B cell (primary cell): ENCODE results near the gene RPP14. TPM values are rescaled to one million over a fixed set of nuclear protein-coding genes. Genes with fewer than 3 reads are reported as not detected.

ENCODE experiments used
- ATAC-seq: fragments of 200-7000 bp; cut with Tn5 transposase; one replicate; pipeline ENCODE4 v1.10.0; 2021; ENCODE audit warnings: low read depth, mild to moderate bottlenecking, moderate number of reproducible peaks, moderate library complexity
- CTCF ChIA-PET: fragments of 350-600 bp; sonication (Branson Sonifier 250); formaldehyde crosslinking; loops from one replicate; lab custom pipeline; 2021; ENCODE audit warnings: antibody characterized with exemption, inconsistent platforms; lab: Charles Lee
- POLR2A ChIA-PET: fragments of 350-600 bp; sonication (Branson Sonifier 250); formaldehyde crosslinking; loops from one replicate; lab custom pipeline; 2021; ENCODE audit warnings: antibody characterized with exemption; lab: Charles Lee
- DNase-seq: peaks from one replicate; pipeline ENCODE4 v3.0.0; 2013
- H2AFZ ChIP-seq: 2 replicates; pipeline ENCODE4 v1.6.1; 2012; ENCODE audit warnings: mild to moderate bottlenecking, low read depth, low read length; ENCODE audit not compliant: insufficient read depth, poor library complexity, severe bottlenecking
- H3K27ac ChIP-seq, 2 donors: 1 replicate in 1 of 2; 2 replicates in 1 of 2; pipeline ENCODE4 v1.5.1; 2012 to 2013; ENCODE audit warnings: low read length in 2 of 2, mild to moderate bottlenecking in 2 of 2, moderate library complexity in 1 of 2
- H3K27me3 ChIP-seq, 4 experiments: fragments of 200-600 bp in 1 of 4; sonication (generic) in 1 of 4; replicated peaks in 1 of 4; 1 replicate in 2 of 4; 2 replicates in 2 of 4; pipeline versions ENCODE4 v1.6.1 to v1.7.0; 2013 to 2016; ENCODE audit warnings: low read length in 3 of 4, mild to moderate bottlenecking in 2 of 4, mixed read lengths in 1 of 4, moderate library complexity in 1 of 4; ENCODE audit not compliant: insufficient read depth in 4 of 4, control insufficient read depth in 3 of 4; ENCODE audit errors: control extremely low read depth in 1 of 4
- H3K36me3 ChIP-seq, 2 experiments: replicated peaks in 1 of 2; 1 replicate in 1 of 2; 2 replicates in 1 of 2; pipeline versions ENCODE4 v1.6.1 to v1.7.1; 2013; ENCODE audit warnings: low read length in 1 of 2; ENCODE audit not compliant: insufficient read depth in 2 of 2, control insufficient read depth in 1 of 2; ENCODE audit errors: control extremely low read depth in 1 of 2, extremely low read depth in 1 of 2
- H3K4me1 ChIP-seq, 2 donors: fragments of 200-600 bp in 1 of 2; sonication (generic) in 1 of 2; 1 replicate in 1 of 2; 2 replicates in 1 of 2; pipeline versions ENCODE4 v1.5.1 to v1.6.1; 2013 to 2017; ENCODE audit warnings: low read length in 2 of 2; ENCODE audit not compliant: control insufficient read depth in 2 of 2, insufficient read depth in 2 of 2
- H3K4me2 ChIP-seq: replicated peaks from 2 replicates; pipeline ENCODE3; 2012; ENCODE audit warnings: mild to moderate bottlenecking, low read depth, low read length; ENCODE audit not compliant: poor library complexity, severe bottlenecking
- H3K4me3 ChIP-seq, 5 experiments: fragments of 200-600 bp in 1 of 5; sonication (generic) in 1 of 5; 1 replicate in 3 of 5; 2 replicates in 2 of 5; pipeline versions ENCODE4 v1.5.1 to v1.7.0; 2011 to 2016; ENCODE audit warnings: low read length in 4 of 5, mild to moderate bottlenecking in 4 of 5, low read depth in 2 of 5, control low read depth in 1 of 5, moderate library complexity in 1 of 5; ENCODE audit not compliant: insufficient read depth in 1 of 5; ENCODE audit errors: control extremely low read depth in 1 of 5, extremely low read depth in 1 of 5
- H3K79me2 ChIP-seq: fragments of 200-600 bp; sonication (generic); one replicate; pipeline ENCODE4 v1.6.0; 2016; ENCODE audit warnings: low read length; ENCODE audit not compliant: control insufficient read depth, insufficient read depth
- H3K9ac ChIP-seq: fragments of 200-600 bp; sonication (generic); 2 replicates; pipeline ENCODE4 v1.6.1; 2017; ENCODE audit warnings: mild to moderate bottlenecking, low read length, moderate library complexity
- H3K9me3 ChIP-seq, 3 donors: one replicate each; pipeline versions ENCODE4 v1.6.1 to v1.7.1; 2013; ENCODE audit warnings: low read length in 2 of 3; ENCODE audit not compliant: control insufficient read depth in 2 of 3, insufficient read depth in 1 of 3; ENCODE audit errors: control extremely low read depth in 1 of 3
- H4K20me1 ChIP-seq: 2 replicates; pipeline ENCODE4 v1.6.0; 2012; ENCODE audit warnings: mild to moderate bottlenecking, low read length; ENCODE audit not compliant: insufficient read depth, control insufficient read depth, poor library complexity, severe bottlenecking
- H3K27ac Mint-ChIP-seq: one replicate; pipeline ENCODE4 v1.8.0; 2021; ENCODE audit warnings: mixed read lengths
- H3K27me3 Mint-ChIP-seq: one replicate; pipeline ENCODE4 v1.8.0; 2021; ENCODE audit warnings: mixed read lengths
- H3K4me1 Mint-ChIP-seq: one replicate; pipeline ENCODE4 v1.8.0; 2021; ENCODE audit warnings: mixed read lengths
- H3K4me3 Mint-ChIP-seq: one replicate; pipeline ENCODE4 v1.8.0; 2021; ENCODE audit warnings: mixed read lengths
- H3K9me3 Mint-ChIP-seq: one replicate; pipeline ENCODE4 v1.8.0; 2022; ENCODE audit warnings: mixed read lengths; ENCODE audit not compliant: insufficient read depth
- EZH2 ChIP-seq: IDR thresholded peaks from 2 replicates; pipeline ENCODE4 v1.6.1; 2012; ENCODE audit warnings: borderline replicate concordance, low read depth, mild to moderate bottlenecking, moderate library complexity, low read length; ENCODE audit not compliant: insufficient read depth, poor library complexity, severe bottlenecking
- WGBS: methylation state at CpG from one replicate; pipeline ENCODE4 v1.1.5; 2013; ENCODE audit warnings: missing lambda C conversion rate; ENCODE audit not compliant: insufficient coverage; 5-methylcytosine and 5-hydroxymethylcytosine counted together
- intact Hi-C: fragments of 100-400 bp; cut with micrococcal nuclease; formaldehyde crosslinking; loops from one replicate; pipeline ENCODE4 v1.10.0; 2022
- polyA plus RNA-seq: library from polyadenylated mRNA; depleted of rRNA; stranded (reverse); fragments of >200 nt; gene quantifications from 2 replicates; pipeline ENCODE4 v1.2.3, GENCODE V29; 2012
- total RNA-seq, 2 donors: library from RNA; stranded (reverse); fragments of 120-200 nt in 1 of 2; gene quantifications; 1 replicate in 1 of 2; 2 replicates in 1 of 2; pipeline versions ENCODE4 v1.2.3 to v1.2.4, GENCODE V29; 2013 to 2022
- TF ChIP-seq, protein P1 (sequence below): fragments of 200-600 bp; IDR thresholded peaks from one replicate; pipeline ENCODE4 v1.8.0; 2022; ENCODE audit warnings: antibody characterized with exemption, mild to moderate bottlenecking

RPP14 gene
- total and polyA plus RNA-seq, 2 donors (not counting 1 experiment from before 2014, with no cell fraction given), result 4.7 to 17.9 TPM

DNA sequence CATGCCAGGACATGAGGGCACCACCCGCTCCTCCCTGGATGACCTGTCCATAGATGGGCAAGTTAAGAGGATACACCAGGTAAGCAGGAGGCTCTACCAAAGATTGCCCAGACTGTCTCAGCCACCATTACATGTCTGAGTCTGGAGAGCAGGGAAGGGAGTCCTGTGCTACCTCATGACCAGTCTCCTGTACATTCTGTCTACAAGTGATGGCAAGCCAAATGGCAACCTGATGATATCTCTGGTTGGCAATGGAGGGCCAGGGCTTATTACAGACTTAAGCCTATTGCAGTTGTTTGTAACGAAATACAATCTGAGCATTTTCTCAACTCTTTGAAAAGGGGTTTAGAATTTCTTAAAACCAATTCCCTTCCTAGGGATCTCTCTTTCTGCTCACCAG, 36.7 kb upstream of the RPP14 start:
- Histone ChIP-seq H3K36me3 (peaks cover 0 to 58% of the 10 kb centered on the region in 2 experiments), H3K4me2 (no peak overlapping the region), H3K4me1 (no peaks in the 10 kb centered on the region), H3K9ac (no peak overlapping the region), H4K20me1 (no peaks in the 10 kb centered on the region), H2AFZ (no peak overlapping the region), H3K4me3 (no peak overlapping the region), H3K27me3 (no peaks in the 10 kb centered on the region), H3K79me2 (no peaks in the 10 kb centered on the region), H3K9me3 (no peaks in the 10 kb centered on the region), H3K27ac (no peak overlapping the region)
- Mint-ChIP-seq H3K27ac (no peak overlapping the region), H3K9me3 (no peaks in the 10 kb centered on the region), H3K4me1 (peaks cover 2% of the 10 kb centered on the region), H3K27me3 (no peaks in the 10 kb centered on the region), H3K4me3 (no peak overlapping the region)
- ATAC-seq (no peak), DNase-seq (no peak)
- ChIA-PET CTCF (no interaction called here), POLR2A (no interaction called here)
- WGBS, result 100% methylated on average over 1 of the region's 2 CpGs
- intact Hi-C loops, result no loop called here
- no peak for TF ChIP-seq EZH2
- TF ChIP-seq, protein P1, sequence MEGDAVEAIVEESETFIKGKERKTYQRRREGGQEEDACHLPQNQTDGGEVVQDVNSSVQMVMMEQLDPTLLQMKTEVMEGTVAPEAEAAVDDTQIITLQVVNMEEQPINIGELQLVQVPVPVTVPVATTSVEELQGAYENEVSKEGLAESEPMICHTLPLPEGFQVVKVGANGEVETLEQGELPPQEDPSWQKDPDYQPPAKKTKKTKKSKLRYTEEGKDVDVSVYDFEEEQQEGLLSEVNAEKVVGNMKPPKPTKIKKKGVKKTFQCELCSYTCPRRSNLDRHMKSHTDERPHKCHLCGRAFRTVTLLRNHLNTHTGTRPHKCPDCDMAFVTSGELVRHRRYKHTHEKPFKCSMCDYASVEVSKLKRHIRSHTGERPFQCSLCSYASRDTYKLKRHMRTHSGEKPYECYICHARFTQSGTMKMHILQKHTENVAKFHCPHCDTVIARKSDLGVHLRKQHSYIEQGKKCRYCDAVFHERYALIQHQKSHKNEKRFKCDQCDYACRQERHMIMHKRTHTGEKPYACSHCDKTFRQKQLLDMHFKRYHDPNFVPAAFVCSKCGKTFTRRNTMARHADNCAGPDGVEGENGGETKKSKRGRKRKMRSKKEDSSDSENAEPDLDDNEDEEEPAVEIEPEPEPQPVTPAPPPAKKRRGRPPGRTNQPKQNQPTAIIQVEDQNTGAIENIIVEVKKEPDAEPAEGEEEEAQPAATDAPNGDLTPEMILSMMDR, result no peak

DNA sequence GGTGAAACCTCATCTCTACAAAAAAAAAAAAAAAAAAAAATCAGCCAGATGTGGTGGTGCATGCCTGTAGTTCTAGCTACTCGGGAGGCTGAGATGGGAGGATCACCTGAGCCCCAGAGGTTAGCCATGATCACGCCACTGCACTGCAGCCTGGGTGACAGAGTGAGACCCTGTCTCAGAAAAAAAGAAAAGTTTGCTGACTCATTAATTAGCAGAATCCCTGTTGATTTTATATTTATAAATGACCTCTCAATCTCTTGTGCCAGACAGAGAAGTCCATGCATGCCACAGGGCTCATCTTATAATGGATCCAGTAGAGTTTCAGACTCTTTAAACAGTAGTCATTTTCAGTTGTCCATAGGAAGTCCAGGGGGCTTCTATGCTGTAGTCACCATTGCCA, 35.6 kb upstream of the RPP14 start:
- Mint-ChIP-seq H3K27me3 (no peaks in the 10 kb centered on the region), H3K9me3 (no peaks in the 10 kb centered on the region), H3K27ac (no peak overlapping the region), H3K4me1 (peaks cover 2% of the 10 kb centered on the region), H3K4me3 (no peak overlapping the region)
- H2AFZ ChIP-seq, result no peak overlapping the region
- peaks cover 0 to 64% of the 10 kb centered on the region in 2 experiments for H3K36me3 ChIP-seq
- intact Hi-C loops, result no loop called here
- POLR2A ChIA-PET, result no interaction called here
- 100% methylated on average over 1 of the region's 2 CpGs for WGBS
- H4K20me1 ChIP-seq, result no peaks in the 10 kb centered on the region
- H3K4me3 ChIP-seq, result no peak overlapping the region
- H3K27me3 ChIP-seq, result no peaks in the 10 kb centered on the region
- H3K9me3 ChIP-seq, result no peaks in the 10 kb centered on the region
- TF ChIP-seq, protein P1, result no peak
- TF ChIP-seq EZH2, result no peak
- DNase-seq (no peak), ATAC-seq (no peak)
- no peak overlapping the region for H3K27ac ChIP-seq
- no peaks in the 10 kb centered on the region for H3K79me2 ChIP-seq
- H3K4me2 ChIP-seq, result no peak overlapping the region
- no peaks in the 10 kb centered on the region for H3K4me1 ChIP-seq
- no peak overlapping the region for H3K9ac ChIP-seq
- CTCF ChIA-PET, result interaction anchor here (1.0 to 1.6 kb wide), 3 partner anchors 29 to 74 kb away, joined by 3 to 5 read pairs (median 3); partner anchors contain the start of genes HTD2 and RPP14
